Upper lobe of left lung (tissue), 6 donors: ENCODE data around the gene ATP4B. TPM values are rescaled to one million over a fixed set of nuclear protein-coding genes. Genes with fewer than 3 reads are reported as not detected.

Experiments
- ATAC-seq, 2 donors: fragments of 200-7000 bp; cut with Tn5 transposase; one replicate each; pipeline ENCODE4 v1.9.1; 2022; ENCODE audit warnings: mild to moderate bottlenecking in 2 of 2, moderate library complexity in 2 of 2; ENCODE audit not compliant: low FRiP score in 2 of 2
- DNase-seq, 2 donors: peaks; one replicate each; pipeline ENCODE4 v3.0.0-alpha.2; 2019 to 2020
- H3K27ac ChIP-seq, 4 donors: fragments of 200-600 bp; sonication (generic); one replicate each; pipeline ENCODE4 v1.5.1; 2016 to 2019
- H3K27me3 ChIP-seq, 4 donors: fragments of 200-600 bp; sonication (generic); one replicate each; pipeline ENCODE4 v1.5.1; 2017 to 2019
- H3K36me3 ChIP-seq, 4 donors: fragments of 200-600 bp; sonication (generic); one replicate each; pipeline ENCODE4 v1.5.1; 2016 to 2019
- H3K4me1 ChIP-seq, 4 donors: fragments of 200-600 bp; sonication (generic); one replicate each; pipeline ENCODE4 v1.5.1; 2018 to 2019
- H3K4me3 ChIP-seq, 4 donors: fragments of 200-600 bp; sonication (generic); one replicate each; pipeline ENCODE4 v1.5.1; 2017 to 2019; ENCODE audit warnings: mild to moderate bottlenecking in 2 of 4, moderate library complexity in 1 of 4
- H3K9me3 ChIP-seq, 4 donors: fragments of 200-600 bp; sonication (generic); one replicate each; pipeline ENCODE4 v1.5.1; 2018 to 2019
- CTCF ChIP-seq, 6 experiments: fragments of 450-650 bp in 4 of 6; fragments of 200-600 bp in 2 of 6; sonication (generic) in 2 of 6; IDR thresholded peaks; one replicate each; pipeline ENCODE4 v1.5.1; 2016 to 2019; ENCODE audit warnings: antibody characterized with exemption in 6 of 6
- EP300 ChIP-seq, 4 donors: sonication (generic); formaldehyde crosslinking; IDR thresholded peaks; one replicate each; pipeline ENCODE4 v1.5.1; 2017; ENCODE audit warnings: antibody characterized with exemption in 4 of 4, control low read depth in 2 of 4
- POLR2A ChIP-seq, 4 donors: fragments of 450-650 bp; IDR thresholded peaks; one replicate each; pipeline ENCODE4 v1.5.1; 2016 to 2017; ENCODE audit warnings: antibody characterized with exemption in 4 of 4, mild to moderate bottlenecking in 2 of 4
- POLR2AphosphoS5 ChIP-seq, 2 donors: sonication (generic); formaldehyde crosslinking; IDR thresholded peaks; one replicate each; pipeline ENCODE4 v1.5.1; 2017; ENCODE audit warnings: antibody characterized with exemption in 2 of 2
- WGBS, 2 donors: methylation state at CpG; one replicate each; pipeline ENCODE4 v1.1.5; 2017 to 2018; 5-methylcytosine and 5-hydroxymethylcytosine counted together
- total RNA-seq, 6 donors: library from RNA; depleted of rRNA in 4 of 6; stranded (reverse); fragments of >200 nt in 4 of 6; gene quantifications; one replicate each; pipeline versions ENCODE4 v1.1.0 to v1.2.1, GENCODE V29; 2016 to 2021
- donor health status: DM: no; HTN: no; CAD: no; lungs with moderate emphysema.
- donor health status: DM: no; HTN: yes; CAD: no; lungs with severe emphysema.

The ATP4B gene
- total RNA-seq, 6 donors from 2014 or later: not detected

- no peak for ATAC-seq
- H3K4me1 ChIP-seq: peaks cover 0 to 7% (median 5%) of the 10 kb centered on the region in 4 donors
- H3K27me3 ChIP-seq: no peaks in the 10 kb centered on the region
- H3K9me3 ChIP-seq: no peaks in the 10 kb centered on the region
- TF ChIP-seq POLR2A (IDR thresholded peaks at IDR 0.05) (no peak), POLR2AphosphoS5 (IDR thresholded peaks at IDR 0.05) (no peak), CTCF (IDR thresholded peaks at IDR 0.05) (no peak)
- H3K27ac ChIP-seq: no peak overlapping the region
- DNase-seq: no peak
- WGBS, 2 donors: 95 to 96% methylated on average over 16 of the region's 16 CpGs
- peaks cover 0 to 22% (median 14%) of the 10 kb centered on the region in 4 donors for H3K36me3 ChIP-seq
- H3K4me3 ChIP-seq: no peak overlapping the region
Measured at GRCh38 chr13:113613789-113614379, 44.1 kb downstream of the ATP4B start.

GRCh38 chr13:113612607-113613006 lies 45.4 kb downstream of the ATP4B start:
- Histone ChIP-seq H3K36me3 (peaks cover 0 to 22% (median 14%) of the 10 kb centered on the region in 4 donors), H3K9me3 (no peaks in the 10 kb centered on the region), H3K4me1 (peaks cover 0 to 7% (median 5%) of the 10 kb centered on the region in 4 donors), H3K4me3 (no peak overlapping the region), H3K27me3 (no peaks in the 10 kb centered on the region), H3K27ac (no peak overlapping the region)
- no peak for ATAC-seq
- TF ChIP-seq POLR2A (IDR thresholded peaks at IDR 0.05) (no peak), EP300 (IDR thresholded peaks at IDR 0.05) (no peak), CTCF (IDR thresholded peaks at IDR 0.05) (no peak)
- WGBS, 2 donors: 92 to 96% methylated on average over 8 to 10 of the region's 10 CpGs
- no peak for DNase-seq

- DNase-seq: no peak
- peaks cover 0 to 22% (median 14%) of the 10 kb centered on the region in 4 donors for H3K36me3 ChIP-seq
- TF ChIP-seq POLR2AphosphoS5 (IDR thresholded peaks at IDR 0.05) (no peak), CTCF (IDR thresholded peaks at IDR 0.05) (no peak), POLR2A (IDR thresholded peaks at IDR 0.05) (no peak), EP300 (IDR thresholded peaks at IDR 0.05) (no peak)
Measured at GRCh38 chr13:113611996-113612395, 46.0 kb downstream of the ATP4B start.

GRCh38 chr13:113610266-113610665 lies 47.7 kb downstream of the ATP4B start:
- 95 to 96% methylated on average over 17 to 19 of the region's 19 CpGs for WGBS, 2 donors
- peaks cover 0 to 29% (median 16%) of the 10 kb centered on the region in 4 donors for H3K36me3 ChIP-seq
- peaks cover 0 to 13% (median 2%) of the 10 kb centered on the region in 4 donors for H3K4me1 ChIP-seq
- ATAC-seq (no peak), DNase-seq (no peak)
- no peak overlapping the region for H3K27ac ChIP-seq
- TF ChIP-seq EP300 (IDR thresholded peaks at IDR 0.05): no peak
- no peak for TF ChIP-seq CTCF (IDR thresholded peaks at IDR 0.05)
- TF ChIP-seq POLR2AphosphoS5 (IDR thresholded peaks at IDR 0.05): no peak
- TF ChIP-seq POLR2A (IDR thresholded peaks at IDR 0.05): no peak
- no peaks in the 10 kb centered on the region for H3K9me3 ChIP-seq
- no peak overlapping the region for H3K4me3 ChIP-seq
- no peaks in the 10 kb centered on the region for H3K27me3 ChIP-seq

More at GRCh38 chr13:113611996-113612395, 46.0 kb downstream of the ATP4B start:
- no peak overlapping the region for H3K27ac ChIP-seq
- no peaks in the 10 kb centered on the region for H3K27me3 ChIP-seq
- H3K4me3 ChIP-seq: no peak overlapping the region
- H3K4me1 ChIP-seq: peaks cover 0 to 6% (median 4%) of the 10 kb centered on the region in 4 donors
- ATAC-seq: no peak
- 97% methylated on average over 5 of the region's 5 CpGs for WGBS, 2 donors
- no peaks in the 10 kb centered on the region for H3K9me3 ChIP-seq

GRCh38 chr13:113609616-113610015 lies 48.4 kb downstream of the ATP4B start:
- Histone ChIP-seq H3K4me3 (no peak overlapping the region), H3K36me3 (peaks cover 0 to 29% (median 15%) of the 10 kb centered on the region in 4 donors), H3K27ac (no peak overlapping the region), H3K27me3 (no peaks in the 10 kb centered on the region), H3K4me1 (peaks cover 0 to 13% (median 2%) of the 10 kb centered on the region in 4 donors), H3K9me3 (no peaks in the 10 kb centered on the region)
- no peak for TF ChIP-seq POLR2A (IDR thresholded peaks at IDR 0.05)
- TF ChIP-seq EP300 (IDR thresholded peaks at IDR 0.05): no peak
- TF ChIP-seq POLR2AphosphoS5 (IDR thresholded peaks at IDR 0.05): no peak
- TF ChIP-seq CTCF (IDR thresholded peaks at IDR 0.05): no peak
- ATAC-seq: no peak
- no peak for DNase-seq
- WGBS, 2 donors: 95 to 100% methylated on average over 5 to 13 of the region's 13 CpGs
